Heart left ventricle (tissue), 13 donors: ENCODE data around the gene RBM5.

Source experiments
- CTCF ChIP-seq, 12 donors: fragments of 200-600 bp; sonication (generic) in 4 of 12; IDR thresholded peaks; one replicate each; pipeline versions ENCODE4 v1.5.0 to v1.8.0; 2018 to 2022; ENCODE audit warnings: antibody characterized with exemption in 12 of 12, mild to moderate bottlenecking in 5 of 12
- POLR2A ChIP-seq, 2 donors: fragments of 450-650 bp; IDR thresholded peaks; one replicate each; pipeline ENCODE4 v1.6.1; 2017; ENCODE audit warnings: antibody characterized with exemption in 2 of 2, mild to moderate bottlenecking in 2 of 2, moderate library complexity in 2 of 2
- donor health status: ischemic (EF 13 %, LVEDD 7.1; RV severe dilation, severe dysfunction).
- donor health status: DM: no; HTN: yes; CAD: no.
- donor health status: DM: no; HTN: no; CAD: no.
- donor health status: ischemic (EF 25% LVEDD 6.9; RV normal size, moderate dysfunction).
- donor health status: ischemic (EF 25% LVEDD 5.7; RV mildly dilated, moderate dysfunction).
- donor health status: ischemic (EF 35%, LVEDD 5.7; RV mildly dilated, moderate dysfunction).
- donor health status: nonischemic (EF 11% LVEDD 7.7; RV severe dilation, severe dysfunction).
- donor health status: DM: yes; HTN: yes; CAD: no.
- donor health status: PGD.
- donor health status: ischemic (EF 29% LVEDD 5.4; RV normal size, mild dysfunction).
- donor health status: nonischemic (EF 23%, LVEDD 6.1; RV moderate dilation, normal function).

GRCh38 chr3:50155491-50155878, 66.8 kb downstream of the RBM5 start:
- TF ChIP-seq POLR2A (IDR thresholded peaks at IDR 0.05) (no peak), CTCF (IDR thresholded peaks at IDR 0.05) (no peak)
